H1 (cell line): ENCODE measurements around the gene AADACL2. TPM values are rescaled to one million over a fixed set of nuclear protein-coding genes. Genes with fewer than 3 reads are reported as not detected.

ENCODE experiments used
- CTCF ChIA-PET: fragments of 300-600 bp; sonication (Branson Sonifier 250); formaldehyde crosslinking; loops from one replicate; lab custom pipeline; 2021; ENCODE audit not compliant: partially characterized antibody; lab: Charles Lee
- POLR2A ChIA-PET: fragments of 300-600 bp; sonication (Branson Sonifier 250); formaldehyde crosslinking; loops from one replicate; lab custom pipeline; 2021; ENCODE audit warnings: inconsistent platforms; ENCODE audit not compliant: partially characterized antibody; lab: Charles Lee
- DNase-seq, 2 experiments: peaks; one replicate each; pipeline versions ENCODE4 v3.0.0 to v3.0.0-alpha.2; 2010 to 2022; ENCODE audit warnings: low spot score in 2 of 2, low read depth in 1 of 2, mixed read lengths in 1 of 2
- FAIRE-seq: peaks from 2 replicates; lab custom pipeline; 2011; peaks lifted over from hg19 to GRCh38; lab: Jason Lieb, UNC
- H2AFZ ChIP-seq: 2 replicates; pipeline ENCODE4 v1.8.1; 2012; ENCODE audit warnings: low read length, inconsistent platforms
- H2AK5ac ChIP-seq: 2 replicates; pipeline ENCODE4 v1.6.1; 2013; ENCODE audit warnings: low read depth, low read length
- H2BK120ac ChIP-seq: replicated peaks from 2 replicates; pipeline ENCODE3; 2013; ENCODE audit warnings: low read depth, low read length, inconsistent platforms
- H2BK12ac ChIP-seq: 2 replicates; pipeline ENCODE4 v1.6.1; 2013; ENCODE audit warnings: low read depth, low read length
- H2BK15ac ChIP-seq: 2 replicates; pipeline ENCODE4 v1.6.1; 2013; ENCODE audit warnings: low read length
- H2BK20ac ChIP-seq: 2 replicates; pipeline ENCODE4 v1.6.1; 2013; ENCODE audit warnings: low read length
- H2BK5ac ChIP-seq: 2 replicates; pipeline ENCODE4 v1.6.1; 2013; ENCODE audit warnings: low read depth, low read length
- H3K14ac ChIP-seq: 2 replicates; pipeline ENCODE4 v1.6.1; 2013; ENCODE audit warnings: inconsistent platforms; ENCODE audit not compliant: insufficient read length
- H3K18ac ChIP-seq: 2 replicates; pipeline ENCODE4 v1.6.1; 2013; ENCODE audit warnings: low read length; ENCODE audit errors: extremely low read depth
- H3K23ac ChIP-seq: 2 replicates; pipeline ENCODE4 v1.6.1; 2013; ENCODE audit warnings: inconsistent platforms; ENCODE audit not compliant: insufficient read length
- H3K23me2 ChIP-seq: 2 replicates; pipeline ENCODE4 v1.6.1; 2013; ENCODE audit warnings: low read depth, low read length
- H3K27ac ChIP-seq: 2 replicates; pipeline ENCODE4 v1.6.1; 2011; ENCODE audit warnings: low read depth, low read length, inconsistent platforms
- H3K27me3 ChIP-seq, 4 experiments: replicated peaks in 1 of 4; 1 replicate in 1 of 4; 2 replicates in 3 of 4; pipeline versions ENCODE4 v1.6.1 to v1.8.1; 2011 to 2013; ENCODE audit warnings: low read length in 3 of 4, mild to moderate bottlenecking in 3 of 4, inconsistent platforms in 2 of 4, mixed read lengths in 2 of 4, moderate library complexity in 1 of 4; ENCODE audit not compliant: control insufficient read depth in 3 of 4, insufficient read depth in 3 of 4; ENCODE audit errors: extremely low read depth in 1 of 4
- H3K36me3 ChIP-seq, 4 experiments: 2 replicates each; pipeline versions ENCODE4 v1.6.1 to v1.8.1; 2011 to 2013; ENCODE audit warnings: mild to moderate bottlenecking in 4 of 4, low read length in 3 of 4, moderate library complexity in 2 of 4, control low read depth in 1 of 4, inconsistent platforms in 1 of 4; ENCODE audit not compliant: insufficient read depth in 4 of 4, control insufficient read depth in 2 of 4
- H3K4ac ChIP-seq: replicated peaks from 2 replicates; pipeline ENCODE3; 2013; ENCODE audit warnings: low read length, low read depth, mixed read lengths, inconsistent platforms; ENCODE audit not compliant: insufficient read length
- H3K4me1 ChIP-seq, 4 experiments: replicated peaks in 1 of 4; 1 replicate in 1 of 4; 2 replicates in 3 of 4; pipeline versions ENCODE4 v1.6.1 to v1.8.1; 2011 to 2013; ENCODE audit warnings: low read length in 3 of 4, inconsistent platforms in 2 of 4, mixed read lengths in 1 of 4; ENCODE audit not compliant: insufficient read depth in 4 of 4, control insufficient read depth in 3 of 4
- H3K4me2 ChIP-seq, 2 experiments: 2 replicates each; pipeline versions ENCODE4 v1.6.1 to v1.8.1; 2011 to 2013; ENCODE audit warnings: low read depth in 2 of 2, low read length in 2 of 2, control low read depth in 1 of 2, inconsistent platforms in 1 of 2, mild to moderate bottlenecking in 1 of 2; ENCODE audit not compliant: insufficient read depth in 1 of 2
- H3K4me3 ChIP-seq, 4 experiments: fragments of 200-600, 300-600 bp in 1 of 4; sonication (generic), shearing (Covaris generic), sonication (Bioruptor Twin) in 1 of 4; 2 replicates each; pipeline versions ENCODE4 v1.5.1 to v1.8.1; 2011 to 2016; ENCODE audit warnings: low read length in 4 of 4, low read depth in 3 of 4, control low read depth in 2 of 4, inconsistent platforms in 2 of 4, mild to moderate bottlenecking in 2 of 4, mixed read lengths in 1 of 4, moderate library complexity in 1 of 4; ENCODE audit not compliant: insufficient read depth in 2 of 4; ENCODE audit errors: extremely low read depth in 1 of 4
- H3K56ac ChIP-seq: replicated peaks from 2 replicates; pipeline ENCODE3; 2013; ENCODE audit warnings: low read depth, mild to moderate bottlenecking, mixed read lengths, low read length, inconsistent platforms; ENCODE audit not compliant: insufficient read length
- H3K79me1 ChIP-seq: 2 replicates; pipeline ENCODE4 v1.6.1; 2013; ENCODE audit warnings: low read depth, low read length, control low read depth
- H3K79me2 ChIP-seq, 2 experiments: 2 replicates each; pipeline versions ENCODE4 v1.6.1 to v1.8.1; 2012 to 2013; ENCODE audit warnings: low read length in 2 of 2, mild to moderate bottlenecking in 2 of 2, inconsistent platforms in 1 of 2; ENCODE audit not compliant: insufficient read depth in 2 of 2, control insufficient read depth in 1 of 2
- H3K9ac ChIP-seq, 4 experiments: replicated peaks in 1 of 4; 1 replicate in 1 of 4; 2 replicates in 3 of 4; pipeline versions ENCODE4 v1.6.1 to v1.8.1; 2011 to 2013; ENCODE audit warnings: low read depth in 3 of 4, low read length in 3 of 4, control low read depth in 2 of 4, mild to moderate bottlenecking in 2 of 4, moderate library complexity in 2 of 4, inconsistent platforms in 1 of 4; ENCODE audit errors: extremely low read depth in 1 of 4
- H3K9me3 ChIP-seq, 2 experiments: 2 replicates each; pipeline versions ENCODE4 v1.6.1 to v1.8.1; 2012 to 2013; ENCODE audit warnings: mild to moderate bottlenecking in 2 of 2, moderate library complexity in 2 of 2, control low read depth in 1 of 2, inconsistent platforms in 1 of 2, low read depth in 1 of 2, low read length in 1 of 2, mixed read lengths in 1 of 2; ENCODE audit not compliant: insufficient read depth in 2 of 2
- H4K20me1 ChIP-seq, 2 experiments: replicated peaks in 1 of 2; 2 replicates each; pipeline versions ENCODE3 to v1.8.1; 2011 to 2013; ENCODE audit warnings: inconsistent platforms in 2 of 2, low read length in 2 of 2, mild to moderate bottlenecking in 1 of 2; ENCODE audit not compliant: insufficient read depth in 2 of 2, control insufficient read depth in 1 of 2
- H4K5ac ChIP-seq: 2 replicates; pipeline ENCODE4 v1.6.1; 2013; ENCODE audit warnings: low read length, low read depth, mixed read lengths, inconsistent platforms; ENCODE audit not compliant: insufficient read length
- H4K8ac ChIP-seq: 2 replicates; pipeline ENCODE4 v1.8.0; 2013; ENCODE audit warnings: mild to moderate bottlenecking, moderate library complexity, low read length, inconsistent platforms; ENCODE audit not compliant: insufficient read depth; ENCODE audit errors: extremely low read depth
- H4K91ac ChIP-seq: replicated peaks from 2 replicates; pipeline ENCODE3; 2013; ENCODE audit warnings: low read length, mixed read lengths, inconsistent platforms; ENCODE audit not compliant: insufficient read length
- ATF3 ChIP-seq: IDR thresholded peaks from 2 replicates; pipeline ENCODE4 v1.6.1; 2011; ENCODE audit warnings: low read depth, mild to moderate bottlenecking, low read length; ENCODE audit not compliant: insufficient read depth
- BACH1 ChIP-seq: IDR thresholded peaks from 2 replicates; pipeline ENCODE4 v1.6.1; 2012; ENCODE audit warnings: low read length, improper control_type of control experiment
- CBX5 ChIP-seq: fragments of 300-800, 300-1000 bp; sonication (generic); IDR thresholded peaks from 2 replicates; pipeline ENCODE4 v1.7.1; 2016; ENCODE audit warnings: antibody characterized with exemption, low read length, low read depth
- CBX8 ChIP-seq: fragments of 300-800, 300-1000 bp; sonication (generic); IDR thresholded peaks from 2 replicates; pipeline ENCODE4 v1.7.1; 2016; ENCODE audit warnings: low read depth, low read length, borderline replicate concordance
- EP300 ChIP-seq, 2 experiments: IDR thresholded peaks; 1 replicate in 1 of 2; 2 replicates in 1 of 2; pipeline ENCODE4 v1.6.1; 2011 to 2012; ENCODE audit warnings: low read depth in 2 of 2, low read length in 2 of 2, mild to moderate bottlenecking in 2 of 2, borderline replicate concordance in 1 of 2, inconsistent platforms in 1 of 2, moderate library complexity in 1 of 2
- EZH2 ChIP-seq: fragments of 200-600 bp; sonication (generic); IDR thresholded peaks from 2 replicates; pipeline ENCODE4 v1.7.1; 2012; ENCODE audit warnings: low read depth, mild to moderate bottlenecking, moderate library complexity, low read length, inconsistent platforms; ENCODE audit not compliant: severe bottlenecking
- JUND ChIP-seq: IDR thresholded peaks from 2 replicates; pipeline ENCODE4 v1.6.1; 2011; ENCODE audit warnings: mild to moderate bottlenecking, improper control_type of control experiment, low read length
- NANOG ChIP-seq: IDR thresholded peaks from 2 replicates; pipeline ENCODE4 v1.6.1; 2011; ENCODE audit warnings: low read length, low read depth, mild to moderate bottlenecking, inconsistent platforms; ENCODE audit not compliant: insufficient read depth, poor library complexity, severe bottlenecking
- POLR2AphosphoS5 ChIP-seq: IDR thresholded peaks from 2 replicates; pipeline ENCODE4 v1.6.1; 2011; ENCODE audit warnings: low read depth, low read length
- POU5F1 ChIP-seq: IDR thresholded peaks from 2 replicates; pipeline ENCODE4 v1.6.1; 2011; ENCODE audit warnings: low read depth, mild to moderate bottlenecking, low read length, moderate library complexity
- SP1 ChIP-seq: IDR thresholded peaks from 2 replicates; pipeline ENCODE4 v1.6.1; 2011; ENCODE audit warnings: low read depth, low read length
- SUZ12 ChIP-seq: fragments of 200-600 bp; sonication (generic); IDR thresholded peaks from 2 replicates; pipeline ENCODE4 v1.6.1; 2012; ENCODE audit warnings: mild to moderate bottlenecking, inconsistent platforms, low read length, moderate library complexity, mixed read lengths
- YY1 ChIP-seq: IDR thresholded peaks from 2 replicates; pipeline ENCODE4 v1.6.1; 2011; ENCODE audit warnings: low read depth, mild to moderate bottlenecking, low read length
- WGBS, 2 experiments: shearing (Covaris generic) in 1 of 2; methylation state at CpG; one replicate each; pipeline versions ENCODE4 v1.1.6 to v1.1.7; 2013 to 2015; ENCODE audit warnings: low lambda C conversion rate in 2 of 2, mixed read lengths in 2 of 2, inconsistent platforms in 1 of 2, low coverage in 1 of 2, missing lambda C conversion rate in 1 of 2; ENCODE audit not compliant: insufficient replicate concordance in 2 of 2, insufficient coverage in 1 of 2, insufficient read length in 1 of 2; ENCODE audit errors: extremely low coverage in 1 of 2, missing lambda C conversion rate in 1 of 2; 5-methylcytosine and 5-hydroxymethylcytosine counted together
- polyA plus RNA-seq, 7 experiments: library from polyadenylated mRNA; depleted of rRNA in 3 of 7; stranded (reverse) in 5 of 7; unstranded in 2 of 7; fragments of >200 nt in 5 of 7; fragments of 200-250 nt in 2 of 7; gene quantifications; 1 replicate in 5 of 7; 2 replicates in 1 of 7; 4 replicates in 1 of 7; pipeline versions ENCODE4 v1.2.1 to v1.2.3, GENCODE V29; 2011 to 2013; ENCODE audit warnings: missing spikeins in 2 of 7, mixed read lengths in 2 of 7
- total RNA-seq: library from RNA; stranded (reverse); fragmentation: NEBNext Ultra II Directional; extraction: Animal tissue kit (Norgen Biotek cat#: 25700); gene quantifications from 2 replicates; pipeline ENCODE4 v1.2.1, GENCODE V29; 2021
- TF ChIP-seq, protein P1 (sequence below): IDR thresholded peaks from 2 replicates; pipeline ENCODE4 v1.6.1; 2012; ENCODE audit warnings: inconsistent platforms

The AADACL2 gene
- total and polyA plus RNA-seq, 2 of the 8 experiments (the other 6 are each of a cell fraction or from before 2014, with no cell fraction given), result not detected

DNA sequence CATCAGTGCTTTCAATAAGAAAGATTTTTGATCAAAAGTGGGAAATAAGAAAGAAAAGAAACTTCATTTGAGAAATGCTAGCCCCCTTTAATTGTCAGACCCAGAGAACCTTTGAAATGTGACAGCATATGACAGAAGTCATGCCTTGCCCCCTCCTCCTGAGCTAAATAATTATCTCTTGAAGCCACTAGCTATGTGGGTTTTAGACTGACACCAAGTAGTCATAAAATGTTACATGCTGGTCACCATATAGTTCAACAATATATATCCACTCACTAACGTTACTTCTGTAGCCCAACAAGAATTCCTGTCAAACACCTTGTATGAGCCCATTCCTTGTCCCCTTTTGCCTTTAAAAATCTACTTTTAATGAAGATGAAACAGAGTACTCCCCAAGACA, 43.1 kb upstream of the AADACL2 start:
- Histone ChIP-seq H3K9ac (no peak overlapping the region), H2BK12ac (no peak overlapping the region), H2BK20ac (no peak overlapping the region), H4K91ac (no peak overlapping the region), H3K18ac (no peak overlapping the region), H3K4me3 (no peak overlapping the region), H3K14ac (no peak overlapping the region), H3K23ac (no peak overlapping the region), H3K56ac (no peak overlapping the region), H3K9me3 (no peaks in the 10 kb centered on the region), H3K4ac (no peak overlapping the region), H3K79me2 (no peaks in the 10 kb centered on the region), H3K79me1 (no peaks in the 10 kb centered on the region), H2BK5ac (no peak overlapping the region), H3K4me2 (no peak overlapping the region), H4K20me1 (no peaks in the 10 kb centered on the region), H4K8ac (no peak overlapping the region), H3K4me1 (peaks cover 0 to 4% (median 0%) of the 10 kb centered on the region in 4 experiments; a peak in 1 of 7 replicates), H2BK15ac (no peak overlapping the region), H2BK120ac (no peak overlapping the region), H3K27me3 (no peaks in the 10 kb centered on the region; a peak in 1 of 7 replicates), H4K5ac (no peak overlapping the region), H3K27ac (no peak overlapping the region), H3K23me2 (no peaks in the 10 kb centered on the region), H3K36me3 (no peaks in the 10 kb centered on the region), H2AK5ac (no peak overlapping the region), H2AFZ (no peak overlapping the region)
- POLR2A ChIA-PET, result no interaction called here
- WGBS, 2 experiments, result 88% methylated on average over 1 of the region's 1 CpG; no CpG with 5 or more reads in 1 of the 2 experiments
- no peak for FAIRE-seq
- CTCF ChIA-PET, result no interaction called here
- no peak for DNase-seq
- no peak for TF ChIP-seq NANOG
- no peak for TF ChIP-seq EZH2
- TF ChIP-seq CBX8, result no peak
- TF ChIP-seq SP1, result no peak
- TF ChIP-seq POLR2AphosphoS5, result no peak
- TF ChIP-seq CBX5, result no peak
- TF ChIP-seq, protein P1, sequence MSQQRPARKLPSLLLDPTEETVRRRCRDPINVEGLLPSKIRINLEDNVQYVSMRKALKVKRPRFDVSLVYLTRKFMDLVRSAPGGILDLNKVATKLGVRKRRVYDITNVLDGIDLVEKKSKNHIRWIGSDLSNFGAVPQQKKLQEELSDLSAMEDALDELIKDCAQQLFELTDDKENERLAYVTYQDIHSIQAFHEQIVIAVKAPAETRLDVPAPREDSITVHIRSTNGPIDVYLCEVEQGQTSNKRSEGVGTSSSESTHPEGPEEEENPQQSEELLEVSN, result no peak
- no peak for TF ChIP-seq BACH1
- TF ChIP-seq YY1, result no peak
- TF ChIP-seq POU5F1, result no peak
- TF ChIP-seq JUND, result no peak
- no peak for TF ChIP-seq SUZ12
- TF ChIP-seq ATF3, result no peak
- no peak for TF ChIP-seq EP300 (IDR thresholded peaks at IDR 0.05; ENCODE audit: borderline replicate concordance in 1 of 2, low read depth in 2 of 2, low read length in 2 of 2)
